ENCODE results near the gene SEPTIN10.

SEPTIN10 gene

DNA sequence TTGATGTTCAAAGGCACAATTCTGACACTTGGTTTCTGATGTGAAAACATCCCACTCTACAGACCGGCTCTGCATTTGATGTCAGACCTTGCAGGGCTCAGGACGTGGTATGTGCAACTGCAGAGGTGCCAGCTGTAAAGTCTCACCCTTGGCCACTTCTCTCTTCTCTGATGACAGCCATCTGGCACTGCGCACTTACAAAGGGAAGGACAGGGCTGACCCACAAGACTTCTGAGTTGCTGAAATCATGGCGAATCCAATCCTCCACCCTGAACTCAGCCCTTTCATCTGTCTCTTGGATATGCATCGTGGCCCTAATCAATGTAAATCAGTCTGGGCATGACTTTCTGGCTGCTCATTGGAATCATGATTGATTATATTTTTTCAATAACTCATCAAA lies 82.5 kb downstream of the SEPTIN10 start:
- no peak for DNase-seq (ENCODE audit: low read depth)
- H3K4me3 ChIP-seq (replicated peaks; ENCODE audit: low read depth, low read length), result no peak overlapping the region
- TF ChIP-seq, protein P1, sequence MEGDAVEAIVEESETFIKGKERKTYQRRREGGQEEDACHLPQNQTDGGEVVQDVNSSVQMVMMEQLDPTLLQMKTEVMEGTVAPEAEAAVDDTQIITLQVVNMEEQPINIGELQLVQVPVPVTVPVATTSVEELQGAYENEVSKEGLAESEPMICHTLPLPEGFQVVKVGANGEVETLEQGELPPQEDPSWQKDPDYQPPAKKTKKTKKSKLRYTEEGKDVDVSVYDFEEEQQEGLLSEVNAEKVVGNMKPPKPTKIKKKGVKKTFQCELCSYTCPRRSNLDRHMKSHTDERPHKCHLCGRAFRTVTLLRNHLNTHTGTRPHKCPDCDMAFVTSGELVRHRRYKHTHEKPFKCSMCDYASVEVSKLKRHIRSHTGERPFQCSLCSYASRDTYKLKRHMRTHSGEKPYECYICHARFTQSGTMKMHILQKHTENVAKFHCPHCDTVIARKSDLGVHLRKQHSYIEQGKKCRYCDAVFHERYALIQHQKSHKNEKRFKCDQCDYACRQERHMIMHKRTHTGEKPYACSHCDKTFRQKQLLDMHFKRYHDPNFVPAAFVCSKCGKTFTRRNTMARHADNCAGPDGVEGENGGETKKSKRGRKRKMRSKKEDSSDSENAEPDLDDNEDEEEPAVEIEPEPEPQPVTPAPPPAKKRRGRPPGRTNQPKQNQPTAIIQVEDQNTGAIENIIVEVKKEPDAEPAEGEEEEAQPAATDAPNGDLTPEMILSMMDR (IDR thresholded peaks at IDR 0.05; ENCODE audit: low read length, missing control alignments), result no peak

DNA sequence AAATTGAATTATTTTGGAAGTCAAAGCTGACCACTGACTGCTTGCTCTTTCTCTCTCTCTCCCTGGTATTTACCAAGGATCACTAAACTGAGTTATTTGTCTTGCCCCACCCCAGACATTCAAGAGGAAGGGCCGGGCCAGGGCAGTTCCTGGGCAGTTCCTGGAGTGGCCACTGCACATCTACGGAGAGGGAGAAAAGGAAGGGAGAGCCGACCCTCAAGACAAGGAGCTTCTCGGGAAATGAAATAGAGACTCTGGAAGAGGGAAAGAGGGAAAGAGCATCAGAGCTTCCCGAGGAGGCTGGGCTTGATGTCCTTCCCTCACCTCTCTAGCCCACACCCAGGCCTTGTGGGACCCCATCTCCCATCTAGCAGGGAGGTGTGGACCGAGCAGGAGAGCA lies 83.1 kb downstream of the SEPTIN10 start:
- TF ChIP-seq, protein P1 (IDR thresholded peaks at IDR 0.05; ENCODE audit: low read length, missing control alignments), result no peak
- DNase-seq (ENCODE audit: low read depth), result no peak

DNA sequence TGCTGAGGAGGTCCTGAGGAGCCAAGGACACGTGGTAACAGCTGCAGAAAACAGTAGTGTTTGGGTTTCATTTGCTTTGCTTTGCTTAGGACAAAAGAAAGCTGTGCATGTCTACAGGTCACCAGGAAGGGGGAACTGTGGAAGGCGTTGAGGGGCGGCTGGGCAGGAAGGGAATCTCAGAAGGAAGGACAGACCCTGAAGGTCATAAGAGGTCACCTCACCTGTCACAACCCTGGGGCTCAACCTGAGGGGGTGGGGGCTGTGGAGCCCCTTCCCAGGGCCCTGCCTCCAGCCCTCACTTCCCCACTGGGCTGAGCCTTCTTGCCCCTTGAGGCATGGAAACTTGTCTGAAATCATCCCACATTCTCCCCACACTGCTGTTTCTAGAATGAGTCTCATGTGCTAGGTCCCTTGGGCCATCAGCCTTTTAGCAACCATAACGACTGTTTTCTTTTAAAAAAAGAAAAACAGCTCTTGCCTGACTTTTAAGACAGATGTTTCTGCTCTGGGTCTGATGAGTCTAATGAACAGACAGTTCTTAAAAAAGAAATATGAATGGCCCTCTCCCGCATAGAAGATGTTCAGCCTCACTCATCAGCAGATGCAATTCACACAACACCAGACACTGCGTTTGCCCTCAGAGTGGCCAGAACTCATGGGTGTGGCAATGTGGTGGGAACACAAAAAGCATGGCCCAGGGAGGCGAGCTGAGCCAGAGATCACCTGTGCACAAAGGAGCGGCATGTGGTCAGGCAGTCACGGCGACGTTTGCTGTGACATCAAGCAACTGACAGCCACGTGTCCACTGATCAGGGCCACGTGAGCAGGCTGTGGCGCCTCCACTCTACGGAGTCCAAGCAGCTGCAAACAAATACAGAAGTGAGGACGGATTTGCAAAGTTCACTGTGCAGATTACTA lies 84.0 kb downstream of the SEPTIN10 start:
- DNase-seq (ENCODE audit: low read depth), result no peak
- no peak overlapping the region for H3K4me3 ChIP-seq (replicated peaks; ENCODE audit: low read depth, low read length)
- TF ChIP-seq, protein P1 (IDR thresholded peaks at IDR 0.05; ENCODE audit: low read length, missing control alignments), result no peak

More for the DNA sequence above, 83.1 kb downstream of the SEPTIN10 start:
- no peak overlapping the region for H3K4me3 ChIP-seq (replicated peaks; ENCODE audit: low read depth, low read length)

DNA sequence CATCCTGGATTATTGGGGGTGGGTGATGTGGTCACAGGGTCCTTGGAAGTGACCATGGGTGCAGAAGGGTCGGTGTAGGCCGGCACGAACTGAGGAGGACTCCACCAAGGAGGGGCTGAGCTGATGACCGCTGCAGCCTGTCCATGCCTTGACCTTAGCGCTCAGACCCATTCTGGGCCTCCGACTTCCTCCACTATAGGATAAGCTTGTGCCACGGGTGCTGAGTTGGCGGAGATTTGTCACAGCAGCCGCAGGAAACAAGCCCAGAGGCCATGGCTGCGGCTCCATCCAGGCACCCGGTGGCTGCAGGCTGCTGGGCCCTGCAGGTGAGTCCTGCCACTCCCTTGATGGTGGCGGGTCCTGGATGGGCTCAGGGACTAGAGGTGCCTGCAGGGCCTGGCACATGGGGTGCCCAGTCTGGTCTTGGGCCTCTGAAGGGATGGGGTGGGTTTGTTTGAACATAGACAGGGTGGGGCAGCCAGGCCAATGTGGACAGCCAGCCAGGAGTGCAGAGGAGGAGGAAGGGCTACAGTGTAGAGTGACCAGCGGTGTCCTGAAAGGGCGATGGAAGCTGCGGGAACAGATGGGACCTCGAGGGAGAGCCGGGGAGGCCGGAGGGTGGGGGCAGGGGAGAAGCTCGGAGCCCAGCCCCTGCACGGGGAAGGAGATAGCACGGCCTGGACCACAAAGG lies 84.8 kb downstream of the SEPTIN10 start:
- TF ChIP-seq, protein P1 (IDR thresholded peaks at IDR 0.05; ENCODE audit: low read length, missing control alignments), result no peak
- H3K4me3 ChIP-seq (replicated peaks; ENCODE audit: low read depth, low read length), result no peak overlapping the region
- no peak for DNase-seq (ENCODE audit: low read depth)

DNA sequence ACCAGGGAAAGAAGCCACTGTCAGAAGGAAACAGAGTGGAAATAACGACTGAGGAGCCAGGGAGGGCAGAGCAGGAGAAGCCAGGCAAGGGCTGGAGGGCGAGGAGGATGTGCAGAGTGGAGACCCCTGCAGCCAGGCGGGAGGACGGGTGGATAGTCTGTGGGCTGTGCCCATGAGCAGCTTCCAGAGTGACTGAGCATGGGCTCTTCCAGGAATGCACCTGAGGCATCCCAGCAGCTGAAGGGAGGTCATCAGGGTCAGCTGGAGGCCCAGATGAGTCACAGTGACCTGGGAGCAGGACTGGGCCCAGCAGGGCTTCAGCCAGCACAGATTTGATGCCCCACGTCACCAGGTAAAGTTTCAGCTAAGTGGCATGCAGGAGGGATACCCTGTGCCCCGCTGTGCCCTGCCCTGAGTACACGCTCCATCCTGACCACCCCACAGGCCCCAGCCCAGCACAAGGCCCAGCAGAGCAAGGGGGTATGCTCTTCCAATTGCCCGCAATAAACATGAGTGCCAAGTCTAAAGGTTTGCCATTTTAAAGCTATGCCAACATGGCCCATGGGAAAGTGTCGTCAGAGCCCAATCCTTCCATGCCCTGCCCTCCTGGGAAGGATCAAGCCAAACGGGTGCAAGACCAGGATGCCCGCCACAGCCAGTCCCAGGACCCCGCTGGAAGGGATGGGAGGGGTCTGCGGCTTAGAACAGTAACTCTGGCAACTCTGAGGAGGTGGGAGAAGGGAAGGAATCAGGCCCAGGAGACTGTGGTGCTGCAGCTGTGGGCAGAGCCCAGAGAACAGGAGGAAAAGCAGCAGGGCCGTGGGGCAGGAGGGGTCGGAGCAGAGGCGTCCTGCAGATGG lies 85.7 kb downstream of the SEPTIN10 start:
- no peak overlapping the region for H3K4me3 ChIP-seq (replicated peaks; ENCODE audit: low read depth, low read length)
- TF ChIP-seq, protein P1 (IDR thresholded peaks at IDR 0.05; ENCODE audit: low read length, missing control alignments), result no peak
- DNase-seq (ENCODE audit: low read depth), result no peak

DNA sequence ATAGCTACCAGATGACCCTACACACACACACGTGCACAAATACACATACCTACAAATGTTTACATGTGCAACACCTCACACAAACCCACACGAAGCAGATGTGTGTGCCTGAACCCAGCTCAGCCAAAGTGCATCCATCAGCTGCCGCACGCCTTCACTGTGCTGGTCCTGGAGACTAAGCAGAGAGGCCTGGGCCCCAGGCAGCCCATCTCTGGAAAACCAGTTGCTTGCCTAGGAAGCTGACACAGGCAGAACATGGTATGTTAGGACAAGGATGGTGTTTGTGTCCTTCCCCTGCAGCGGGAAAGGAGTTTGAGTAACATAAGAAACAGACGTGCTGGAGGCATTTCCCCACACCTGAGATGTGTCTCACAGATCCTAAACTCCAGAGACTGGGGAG lies 86.7 kb downstream of the SEPTIN10 start:
- no peak for DNase-seq (ENCODE audit: low read depth)
- TF ChIP-seq, protein P1 (IDR thresholded peaks at IDR 0.05; ENCODE audit: low read length, missing control alignments), result no peak
- no peak overlapping the region for H3K4me3 ChIP-seq (replicated peaks; ENCODE audit: low read depth, low read length)

Measured in fibroblast of pulmonary artery (primary cell).